GM12874 (cell line): Measurements from ENCODE around the gene OR2L5.

ENCODE experiments used
- CTCF ChIP-seq: IDR thresholded peaks from 2 replicates; pipeline ENCODE4 v1.5.1; 2011; ENCODE audit warnings: low read depth, mild to moderate bottlenecking, control low read depth, low read length, moderate library complexity; ENCODE audit not compliant: insufficient read depth

OR2L5 gene

GRCh38 chr1:248055261-248055660 is 41.8 kb downstream of the OR2L5 start:
- TF ChIP-seq CTCF = no peak

- TF ChIP-seq CTCF = no peak
These were observed 51.6 kb downstream of the OR2L5 start for GRCh38 chr1:248065071-248065470.

- no peak for TF ChIP-seq CTCF
These were observed 52.1 kb downstream of the OR2L5 start for GRCh38 chr1:248065604-248066003.
